Gastroesophageal sphincter (tissue), 4 donors: ENCODE results near the gene SCFD2. TPM values are rescaled to one million over a fixed set of nuclear protein-coding genes. Genes with fewer than 3 reads are reported as not detected.
"Not testable (repeated sequence)": the region's sequence is repeated elsewhere in the genome, so short reads cannot be mapped to it uniquely, and the experiment has no call there.

Source experiments
- ATAC-seq: fragments of 150-250 bp; one replicate; pipeline ENCODE4 v1.9.1; 2016; ENCODE audit warnings: mild to moderate bottlenecking, moderate library complexity
- H3K27ac ChIP-seq, 4 donors: fragments of 200-600 bp; sonication (generic) in 3 of 4; 1 replicate in 3 of 4; 2 replicates in 1 of 4; pipeline ENCODE4 v1.5.1; 2016 to 2019
- H3K27me3 ChIP-seq: fragments of 200-600 bp; sonication (generic); one replicate; pipeline ENCODE4 v1.5.1; 2019
- H3K36me3 ChIP-seq, 2 donors: fragments of 200-600 bp; sonication (generic); one replicate each; pipeline ENCODE4 v1.5.1; 2019; ENCODE audit warnings: control low read depth in 1 of 2
- H3K4me1 ChIP-seq, 3 donors: fragments of 200-600 bp; sonication (generic); 1 replicate in 2 of 3; 2 replicates in 1 of 3; pipeline ENCODE4 v1.5.1; 2016 to 2019; ENCODE audit warnings: control low read depth in 2 of 3
- H3K4me3 ChIP-seq, 2 donors: fragments of 200-600 bp; sonication (generic); one replicate each; pipeline ENCODE4 v1.5.1; 2019; ENCODE audit warnings: mild to moderate bottlenecking in 1 of 2, moderate library complexity in 1 of 2
- H3K9me3 ChIP-seq, 3 donors: fragments of 200-600 bp; sonication (generic); one replicate each; pipeline ENCODE4 v1.5.1; 2017 to 2019; ENCODE audit warnings: control low read depth in 2 of 3
- EP300 ChIP-seq: sonication (generic); formaldehyde crosslinking; IDR thresholded peaks from one replicate; pipeline ENCODE4 v1.6.1; 2017; ENCODE audit warnings: antibody characterized with exemption, mild to moderate bottlenecking
- POLR2A ChIP-seq, 2 donors: fragments of 450-650 bp; IDR thresholded peaks; one replicate each; pipeline ENCODE4 v1.6.1; 2017; ENCODE audit warnings: antibody characterized with exemption in 2 of 2, mild to moderate bottlenecking in 2 of 2, moderate library complexity in 1 of 2
- POLR2AphosphoS5 ChIP-seq: sonication (generic); formaldehyde crosslinking; IDR thresholded peaks from one replicate; pipeline ENCODE4 v1.6.1; 2017; ENCODE audit warnings: antibody characterized with exemption
- WGBS, 2 donors: methylation state at CpG; one replicate each; pipeline ENCODE4 v1.1.5; 2018; ENCODE audit warnings: low coverage in 1 of 2; 5-methylcytosine and 5-hydroxymethylcytosine counted together
- total RNA-seq, 4 donors: library from RNA; depleted of rRNA; stranded (reverse); fragments of >200 nt; gene quantifications; one replicate each; pipeline ENCODE4 v1.1.0, GENCODE V29; 2016
- TF ChIP-seq, protein P1 (sequence below), 4 experiments: fragments of 200-600 bp in 2 of 4; fragments of 450-650 bp in 2 of 4; sonication (generic) in 1 of 4; IDR thresholded peaks; one replicate each; pipeline ENCODE4 v1.5.1; 2017 to 2019; ENCODE audit warnings: antibody characterized with exemption in 4 of 4, mild to moderate bottlenecking in 2 of 4, moderate library complexity in 2 of 4

Gene SCFD2
- total RNA-seq, 4 donors from 2014 or later = 8.9 to 17.6 (median 14.6) TPM

DNA sequence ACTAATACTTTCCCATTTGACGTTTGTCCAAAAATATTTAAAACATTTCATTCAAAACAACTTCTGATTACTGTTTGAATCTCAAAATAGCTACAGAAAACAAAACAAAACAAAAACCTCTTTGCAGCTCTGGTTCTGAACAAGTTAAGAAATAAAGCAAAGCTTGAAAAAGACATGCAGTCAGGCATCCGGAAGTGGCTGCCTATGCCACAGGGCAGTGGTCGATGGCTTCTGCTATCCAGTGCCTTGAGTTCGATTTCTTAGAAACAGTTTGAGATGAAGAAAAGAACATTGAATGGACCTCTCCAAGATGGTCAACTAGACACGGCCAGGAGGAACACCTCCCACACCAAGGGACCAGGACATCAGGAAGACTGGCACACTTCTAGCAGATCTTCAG, 125.3 kb downstream of the SCFD2 start:
- Histone ChIP-seq H3K4me3 (no peak overlapping the region), H3K4me1 (no peaks in the 10 kb centered on the region), H3K9me3 (peaks cover 0 to 4% (median 0%) of the 10 kb centered on the region in 3 donors), H3K36me3 (no peaks in the 10 kb centered on the region), H3K27me3 (no peaks in the 10 kb centered on the region), H3K27ac (no peak overlapping the region)
- no peak for ATAC-seq
- 75 to 81% methylated on average over 4 to 5 of the region's 5 CpGs for WGBS, 2 donors
- TF ChIP-seq, protein P1, sequence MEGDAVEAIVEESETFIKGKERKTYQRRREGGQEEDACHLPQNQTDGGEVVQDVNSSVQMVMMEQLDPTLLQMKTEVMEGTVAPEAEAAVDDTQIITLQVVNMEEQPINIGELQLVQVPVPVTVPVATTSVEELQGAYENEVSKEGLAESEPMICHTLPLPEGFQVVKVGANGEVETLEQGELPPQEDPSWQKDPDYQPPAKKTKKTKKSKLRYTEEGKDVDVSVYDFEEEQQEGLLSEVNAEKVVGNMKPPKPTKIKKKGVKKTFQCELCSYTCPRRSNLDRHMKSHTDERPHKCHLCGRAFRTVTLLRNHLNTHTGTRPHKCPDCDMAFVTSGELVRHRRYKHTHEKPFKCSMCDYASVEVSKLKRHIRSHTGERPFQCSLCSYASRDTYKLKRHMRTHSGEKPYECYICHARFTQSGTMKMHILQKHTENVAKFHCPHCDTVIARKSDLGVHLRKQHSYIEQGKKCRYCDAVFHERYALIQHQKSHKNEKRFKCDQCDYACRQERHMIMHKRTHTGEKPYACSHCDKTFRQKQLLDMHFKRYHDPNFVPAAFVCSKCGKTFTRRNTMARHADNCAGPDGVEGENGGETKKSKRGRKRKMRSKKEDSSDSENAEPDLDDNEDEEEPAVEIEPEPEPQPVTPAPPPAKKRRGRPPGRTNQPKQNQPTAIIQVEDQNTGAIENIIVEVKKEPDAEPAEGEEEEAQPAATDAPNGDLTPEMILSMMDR (IDR thresholded peaks at IDR 0.05) = no peak
- TF ChIP-seq EP300 (no peak), POLR2A (IDR thresholded peaks at IDR 0.05) (no peak), POLR2AphosphoS5 (no peak)

DNA sequence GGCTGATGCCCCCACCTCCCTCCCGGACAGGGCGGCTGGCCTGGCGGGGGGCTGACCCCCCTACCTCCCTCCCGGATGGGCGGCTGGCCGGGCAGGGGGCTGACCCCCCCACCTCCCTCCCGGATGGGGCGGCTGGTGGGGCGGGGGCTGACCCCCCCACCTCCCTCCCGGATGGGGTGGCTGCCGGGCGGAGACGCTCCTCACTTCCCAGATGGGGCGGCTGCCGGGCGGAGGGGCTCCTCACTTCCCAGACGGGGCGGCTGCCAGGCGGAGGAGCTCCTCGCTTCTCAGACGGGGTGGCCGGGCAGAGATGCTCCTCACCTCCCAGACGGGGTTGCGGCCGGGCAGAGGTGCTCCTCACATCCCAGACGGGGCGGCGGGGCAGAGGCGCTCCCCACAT, 127.5 kb downstream of the SCFD2 start:
- H3K4me1 ChIP-seq, H3K36me3 ChIP-seq, ATAC-seq, H3K9me3 ChIP-seq, H3K4me3 ChIP-seq, H3K27me3 ChIP-seq, H3K27ac ChIP-seq: not testable (repeated sequence)
- no CpG with 5 or more reads among the region's 29 CpGs for WGBS, 2 donors

DNA sequence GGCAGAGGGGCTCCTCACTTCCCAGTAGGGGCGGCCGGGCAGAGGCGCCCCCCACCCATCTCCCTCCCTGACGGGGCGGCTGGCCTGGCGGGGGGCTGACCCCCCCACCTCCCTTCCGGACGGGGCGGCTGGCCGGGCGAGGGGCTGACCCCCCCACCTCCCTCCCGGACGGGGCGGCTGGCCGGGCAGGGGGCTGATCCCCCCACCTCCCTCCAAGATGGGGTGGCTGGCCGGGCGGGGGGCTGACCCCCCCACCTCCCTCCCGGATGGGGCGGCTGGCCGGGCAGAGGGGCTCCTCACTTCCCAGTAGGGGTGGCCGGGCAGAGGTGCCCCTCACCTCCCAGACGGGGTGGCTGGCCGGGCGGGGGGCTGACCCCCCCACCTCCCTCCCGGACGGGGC, 128.1 kb downstream of the SCFD2 start:
- not testable (repeated sequence) for H3K27ac ChIP-seq, H3K4me3 ChIP-seq, H3K9me3 ChIP-seq, ATAC-seq, H3K36me3 ChIP-seq, H3K4me1 ChIP-seq, H3K27me3 ChIP-seq
- no CpG with 5 or more reads among the region's 26 CpGs for WGBS, 2 donors

DNA sequence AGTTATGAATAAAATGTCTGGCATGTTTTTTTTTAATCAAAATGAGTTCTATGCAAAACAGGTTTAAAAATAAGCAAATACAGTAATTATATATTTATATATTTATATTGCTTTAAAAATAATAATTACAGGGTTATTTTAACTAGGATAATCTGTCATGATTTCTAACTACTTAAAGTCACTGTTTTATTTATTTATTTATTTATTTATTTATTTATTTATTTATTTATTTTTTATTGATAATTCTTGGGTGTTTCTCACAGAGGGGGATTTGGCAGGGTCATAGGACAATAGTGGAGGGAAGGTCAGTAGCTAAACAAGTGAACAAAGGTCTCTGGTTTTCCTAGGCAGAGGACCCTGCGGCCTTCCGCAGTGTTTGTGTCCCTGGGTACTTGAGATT, 129.2 kb downstream of the SCFD2 start:
- not testable (repeated sequence) for H3K9me3 ChIP-seq, ATAC-seq, H3K4me3 ChIP-seq, H3K27ac ChIP-seq, H3K4me1 ChIP-seq, H3K36me3 ChIP-seq, H3K27me3 ChIP-seq
- WGBS, 2 donors = no CpG with 5 or more reads among the region's 2 CpGs

DNA sequence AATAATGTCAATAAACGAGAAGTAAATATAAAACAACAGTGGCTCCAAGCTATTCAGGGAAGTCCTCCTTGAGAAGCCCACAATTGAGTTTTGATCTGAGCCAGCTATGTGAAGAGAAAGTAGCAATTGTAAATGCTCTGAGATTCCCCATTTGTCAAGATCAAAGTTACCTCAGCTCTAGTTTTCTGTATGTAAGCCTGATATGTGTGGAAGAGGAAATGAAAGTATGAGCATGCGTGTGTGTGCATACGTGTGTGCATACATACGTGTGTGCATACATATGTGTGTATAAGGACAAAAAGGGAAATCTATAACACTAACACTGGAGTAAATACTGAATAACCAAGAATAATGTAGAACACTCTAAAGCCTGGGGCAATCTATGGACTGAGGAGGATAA, 130.3 kb downstream of the SCFD2 start:
- Histone ChIP-seq H3K4me3 (no peak overlapping the region), H3K9me3 (no peaks in the 10 kb centered on the region), H3K27ac (no peak overlapping the region), H3K4me1 (peaks cover 0 to 7% (median 0%) of the 10 kb centered on the region in 3 donors), H3K36me3 (no peaks in the 10 kb centered on the region), H3K27me3 (no peaks in the 10 kb centered on the region)
- WGBS, 2 donors = 94 to 100% methylated on average over 3 of the region's 4 CpGs
- ATAC-seq = no peak
- TF ChIP-seq, protein P1 (IDR thresholded peaks at IDR 0.05) = no peak
- TF ChIP-seq POLR2AphosphoS5 (no peak), POLR2A (IDR thresholded peaks at IDR 0.05) (no peak), EP300 (no peak)

DNA sequence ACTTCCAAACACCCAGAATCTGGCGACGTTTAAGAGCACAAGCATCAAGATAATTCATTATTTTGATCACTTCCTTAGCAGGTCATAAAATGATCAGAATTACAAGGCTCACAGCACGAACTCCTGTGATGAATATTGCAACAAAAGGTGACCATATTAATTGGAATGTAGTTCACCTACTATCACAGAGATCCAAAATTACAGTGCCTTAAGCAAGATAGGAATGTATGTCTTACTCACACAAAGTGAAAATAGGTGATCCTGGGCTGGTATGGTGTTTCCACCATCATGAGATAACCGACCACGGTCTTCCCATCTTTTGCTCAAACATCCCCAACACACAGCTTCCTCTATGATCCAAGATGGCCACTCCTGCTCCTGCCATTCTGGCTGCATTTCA, 131.2 kb downstream of the SCFD2 start:
- Histone ChIP-seq H3K27me3 (no peaks in the 10 kb centered on the region), H3K36me3 (no peaks in the 10 kb centered on the region), H3K4me1 (peaks cover 0 to 7% (median 0%) of the 10 kb centered on the region in 3 donors), H3K27ac (no peak overlapping the region), H3K4me3 (no peak overlapping the region), H3K9me3 (no peaks in the 10 kb centered on the region)
- WGBS, 2 donors = 75 to 83% methylated on average over 3 to 5 of the region's 5 CpGs
- no peak for ATAC-seq
- TF ChIP-seq, protein P1 (IDR thresholded peaks at IDR 0.05) = no peak
- TF ChIP-seq POLR2AphosphoS5 (no peak), POLR2A (IDR thresholded peaks at IDR 0.05) (no peak), EP300 (no peak)

DNA sequence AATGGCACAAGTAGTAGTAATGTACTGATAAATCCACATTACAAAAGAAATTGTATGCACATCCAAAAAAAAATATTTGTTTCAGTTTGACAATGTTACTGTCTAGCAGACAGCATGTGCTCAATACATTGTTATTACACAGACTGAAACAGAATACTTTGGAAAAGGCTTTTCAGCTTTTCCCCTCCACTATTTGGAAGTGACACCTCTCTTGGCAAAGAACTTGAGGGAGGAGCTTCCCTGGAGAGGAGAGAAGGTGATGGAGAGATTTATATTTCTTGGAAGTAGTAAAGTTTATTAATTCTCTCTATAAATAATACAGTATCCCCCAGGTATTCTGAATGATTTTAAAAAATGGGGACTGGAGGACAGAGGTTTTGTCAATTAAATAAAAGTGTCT, 131.8 kb downstream of the SCFD2 start:
- TF ChIP-seq POLR2A (IDR thresholded peaks at IDR 0.05) (no peak), POLR2AphosphoS5 (no peak), EP300 (no peak)
- TF ChIP-seq, protein P1 (IDR thresholded peaks at IDR 0.05) = no peak
- Histone ChIP-seq H3K4me3 (no peak overlapping the region), H3K27ac (no peak overlapping the region), H3K4me1 (peaks cover 0 to 7% (median 0%) of the 10 kb centered on the region in 3 donors), H3K27me3 (no peaks in the 10 kb centered on the region), H3K9me3 (no peaks in the 10 kb centered on the region), H3K36me3 (no peaks in the 10 kb centered on the region)
- ATAC-seq = no peak
